ENCODE measurements around the gene GOSR2.

DNA sequence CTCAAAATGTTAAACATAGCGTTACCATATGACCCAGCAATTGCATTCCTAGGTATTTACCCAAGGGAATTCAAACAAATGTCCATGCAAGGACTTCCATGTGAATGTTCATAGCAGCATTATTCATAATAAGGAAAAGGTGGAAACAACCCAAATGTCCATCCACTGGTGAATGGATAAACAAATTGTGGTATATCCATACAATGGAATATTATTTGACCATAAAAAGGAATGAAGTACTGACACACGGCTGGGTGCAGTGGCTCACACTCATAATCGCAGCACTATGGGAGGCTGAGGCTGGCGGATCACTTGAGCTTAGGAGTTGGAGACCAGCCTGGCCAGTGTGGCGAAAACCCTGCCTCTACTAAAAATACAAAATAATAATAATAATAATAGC is 24.1 kb upstream of the GOSR2 start:
- no peak for TF ChIP-seq JUN (IDR thresholded peaks at IDR 0.05; ENCODE audit: borderline replicate concordance, low read depth, low read length)
- no peak for TF ChIP-seq JUN (CRISPR knock-in tag; IDR thresholded peaks at IDR 0.05; ENCODE audit: borderline replicate concordance)
- TF ChIP-seq ZNF143 (CRISPR knock-in tag; IDR thresholded peaks at IDR 0.05) = no peak
- no peak for TF ChIP-seq ZNF174 (CRISPR knock-in tag; IDR thresholded peaks at IDR 0.05)
- TF ChIP-seq RAD21 (CRISPR knock-in tag; conservative IDR thresholded peaks at IDR 0.05 in 1 of 2, IDR thresholded peaks at IDR 0.05 in 1 of 2) = no peak
- TF ChIP-seq, protein P1, sequence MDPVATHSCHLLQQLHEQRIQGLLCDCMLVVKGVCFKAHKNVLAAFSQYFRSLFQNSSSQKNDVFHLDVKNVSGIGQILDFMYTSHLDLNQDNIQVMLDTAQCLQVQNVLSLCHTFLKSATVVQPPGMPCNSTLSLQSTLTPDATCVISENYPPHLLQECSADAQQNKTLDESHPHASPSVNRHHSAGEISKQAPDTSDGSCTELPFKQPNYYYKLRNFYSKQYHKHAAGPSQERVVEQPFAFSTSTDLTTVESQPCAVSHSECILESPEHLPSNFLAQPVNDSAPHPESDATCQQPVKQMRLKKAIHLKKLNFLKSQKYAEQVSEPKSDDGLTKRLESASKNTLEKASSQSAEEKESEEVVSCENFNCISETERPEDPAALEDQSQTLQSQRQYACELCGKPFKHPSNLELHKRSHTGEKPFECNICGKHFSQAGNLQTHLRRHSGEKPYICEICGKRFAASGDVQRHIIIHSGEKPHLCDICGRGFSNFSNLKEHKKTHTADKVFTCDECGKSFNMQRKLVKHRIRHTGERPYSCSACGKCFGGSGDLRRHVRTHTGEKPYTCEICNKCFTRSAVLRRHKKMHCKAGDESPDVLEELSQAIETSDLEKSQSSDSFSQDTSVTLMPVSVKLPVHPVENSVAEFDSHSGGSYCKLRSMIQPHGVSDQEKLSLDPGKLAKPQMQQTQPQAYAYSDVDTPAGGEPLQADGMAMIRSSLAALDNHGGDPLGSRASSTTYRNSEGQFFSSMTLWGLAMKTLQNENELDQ (CRISPR knock-in tag; IDR thresholded peaks at IDR 0.05; ENCODE audit: borderline replicate concordance) = no peak
- TF ChIP-seq, protein P2, sequence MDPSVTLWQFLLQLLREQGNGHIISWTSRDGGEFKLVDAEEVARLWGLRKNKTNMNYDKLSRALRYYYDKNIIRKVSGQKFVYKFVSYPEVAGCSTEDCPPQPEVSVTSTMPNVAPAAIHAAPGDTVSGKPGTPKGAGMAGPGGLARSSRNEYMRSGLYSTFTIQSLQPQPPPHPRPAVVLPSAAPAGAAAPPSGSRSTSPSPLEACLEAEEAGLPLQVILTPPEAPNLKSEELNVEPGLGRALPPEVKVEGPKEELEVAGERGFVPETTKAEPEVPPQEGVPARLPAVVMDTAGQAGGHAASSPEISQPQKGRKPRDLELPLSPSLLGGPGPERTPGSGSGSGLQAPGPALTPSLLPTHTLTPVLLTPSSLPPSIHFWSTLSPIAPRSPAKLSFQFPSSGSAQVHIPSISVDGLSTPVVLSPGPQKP (CRISPR knock-in tag; IDR thresholded peaks at IDR 0.05) = no peak
- no peak for TF ChIP-seq ZNF507 (tag; conservative IDR thresholded peaks at IDR 0.05)
- TF ChIP-seq, protein P3, sequence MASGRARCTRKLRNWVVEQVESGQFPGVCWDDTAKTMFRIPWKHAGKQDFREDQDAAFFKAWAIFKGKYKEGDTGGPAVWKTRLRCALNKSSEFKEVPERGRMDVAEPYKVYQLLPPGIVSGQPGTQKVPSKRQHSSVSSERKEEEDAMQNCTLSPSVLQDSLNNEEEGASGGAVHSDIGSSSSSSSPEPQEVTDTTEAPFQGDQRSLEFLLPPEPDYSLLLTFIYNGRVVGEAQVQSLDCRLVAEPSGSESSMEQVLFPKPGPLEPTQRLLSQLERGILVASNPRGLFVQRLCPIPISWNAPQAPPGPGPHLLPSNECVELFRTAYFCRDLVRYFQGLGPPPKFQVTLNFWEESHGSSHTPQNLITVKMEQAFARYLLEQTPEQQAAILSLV (tag; IDR thresholded peaks at IDR 0.05) = no peak
- no peak for TF ChIP-seq POLR2A (conservative IDR thresholded peaks at IDR 0.05)
